HUES6 (cell line): ENCODE data around the gene ZNF460.

ENCODE experiments used
- H3K27ac ChIP-seq: 2 replicates; pipeline ENCODE4 v1.7.0; 2013; ENCODE audit warnings: low read depth, mild to moderate bottlenecking, low read length, inconsistent platforms
- H3K27me3 ChIP-seq: 2 replicates; pipeline ENCODE4 v1.6.1; 2013; ENCODE audit warnings: low read length; ENCODE audit not compliant: control insufficient read depth, insufficient read depth
- H3K36me3 ChIP-seq: 2 replicates; pipeline ENCODE4 v1.6.1; 2013; ENCODE audit warnings: low read length; ENCODE audit not compliant: control insufficient read depth, insufficient read depth
- H3K4me1 ChIP-seq: 2 replicates; pipeline ENCODE4 v1.6.1; 2013; ENCODE audit warnings: low read length; ENCODE audit not compliant: control insufficient read depth, insufficient read depth
- H3K4me3 ChIP-seq: 2 replicates; pipeline ENCODE4 v1.5.1; 2013; ENCODE audit warnings: low read depth, low read length
- H3K9ac ChIP-seq: one replicate; pipeline ENCODE4 v1.6.1; 2013; ENCODE audit warnings: mild to moderate bottlenecking, low read length
- H3K9me3 ChIP-seq: 2 replicates; pipeline ENCODE4 v1.6.1; 2013; ENCODE audit warnings: low read depth, low read length; ENCODE audit not compliant: control insufficient read depth, insufficient read depth

Gene ZNF460

DNA sequence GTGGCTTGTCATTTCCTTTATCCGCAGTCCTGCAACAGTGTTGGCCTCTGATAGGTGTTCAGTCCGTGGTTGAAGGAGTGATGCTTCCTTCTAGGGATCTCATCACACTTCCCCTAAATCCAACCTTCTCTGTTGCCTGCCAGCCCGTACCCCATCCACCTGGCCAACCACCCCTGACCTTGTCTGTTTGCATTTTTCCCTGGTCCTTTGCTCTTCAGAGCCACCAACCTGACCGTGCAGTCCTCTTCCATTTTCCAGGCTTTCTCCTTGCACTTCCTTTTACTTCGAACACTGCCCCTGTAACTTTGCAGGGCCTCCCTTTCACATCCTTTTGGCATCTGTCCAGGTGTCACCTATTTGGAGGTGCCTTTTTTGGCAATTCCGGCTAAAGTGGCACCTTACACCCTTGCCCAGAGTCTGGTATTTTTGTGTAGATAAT, 696 bp downstream of the ZNF460 start:
- Histone ChIP-seq H3K4me1 (peaks cover 12% of the 10 kb centered on the region; the same call in 1 of the 2 replicates), H3K4me3 (peak overlapping the region; percentile 83), H3K9me3 (no peaks in the 10 kb centered on the region), H3K9ac (peak overlapping the region; percentile 97), H3K36me3 (peaks cover 42% of the 10 kb centered on the region), H3K27me3 (no peaks in the 10 kb centered on the region), H3K27ac (peak overlapping the region; percentile 92)

DNA sequence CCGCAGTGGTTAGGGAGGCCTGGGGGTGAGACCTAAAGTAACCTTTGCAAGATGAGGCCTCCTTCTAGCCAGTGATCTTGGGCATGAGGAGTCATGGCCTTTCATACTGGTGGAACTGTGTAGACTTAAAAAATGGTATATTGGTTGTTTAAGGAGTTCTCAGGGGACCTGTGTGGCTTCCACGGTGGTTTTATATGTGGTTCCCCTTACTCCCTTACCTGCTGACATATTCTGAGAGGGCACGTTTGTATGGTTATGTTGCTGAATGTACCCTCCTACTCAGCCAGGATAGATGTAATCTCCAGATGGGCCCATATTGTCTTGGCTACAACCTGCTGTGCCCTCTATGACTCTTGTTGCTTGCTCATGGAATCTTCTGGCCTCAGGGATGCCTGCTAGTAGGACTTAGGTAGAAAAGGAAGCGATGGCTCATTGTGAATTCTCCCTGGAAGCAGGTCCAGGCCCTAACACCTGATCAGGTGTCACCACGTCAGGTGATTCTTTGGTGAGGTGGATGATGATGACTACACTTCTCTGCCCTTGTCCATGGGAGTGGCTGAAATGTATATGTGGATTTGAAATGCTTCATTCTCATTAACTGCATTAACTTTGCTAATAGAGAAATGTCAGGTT, 1.8 kb downstream of the ZNF460 start:
- Histone ChIP-seq H3K9ac (no peak overlapping the region), H3K4me1 (peaks cover 12% of the 10 kb centered on the region; the same call in 1 of the 2 replicates), H3K4me3 (peak overlapping the region; percentile 83), H3K9me3 (no peaks in the 10 kb centered on the region), H3K27me3 (no peaks in the 10 kb centered on the region), H3K36me3 (peaks cover 52% of the 10 kb centered on the region), H3K27ac (no peak overlapping the region)

DNA sequence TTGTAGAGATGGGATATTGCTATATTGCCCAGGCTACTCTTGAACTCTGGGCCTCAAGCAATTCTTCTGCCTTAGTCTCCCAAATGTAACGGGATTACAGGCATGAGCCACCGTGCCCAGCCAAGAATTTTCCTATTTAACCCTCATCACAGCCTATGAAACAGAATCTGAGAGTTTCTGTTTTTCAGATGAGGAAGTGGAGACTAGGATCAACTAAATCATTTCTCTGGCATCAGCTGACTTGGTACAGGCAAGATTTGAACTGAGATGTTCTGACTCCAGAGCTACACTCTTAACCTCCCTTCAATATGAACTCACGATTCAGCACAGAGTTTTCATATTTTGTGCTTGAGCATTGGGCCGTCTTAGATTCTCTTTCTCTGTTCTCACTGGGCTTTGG, 8.1 kb downstream of the ZNF460 start:
- Histone ChIP-seq H3K9me3 (peaks cover 3% of the 10 kb centered on the region; the same call in 1 of the 2 replicates), H3K9ac (no peak overlapping the region), H3K27ac (no peak overlapping the region), H3K4me1 (no peaks in the 10 kb centered on the region), H3K36me3 (peaks cover 95% of the 10 kb centered on the region), H3K4me3 (no peak overlapping the region), H3K27me3 (no peaks in the 10 kb centered on the region)

DNA sequence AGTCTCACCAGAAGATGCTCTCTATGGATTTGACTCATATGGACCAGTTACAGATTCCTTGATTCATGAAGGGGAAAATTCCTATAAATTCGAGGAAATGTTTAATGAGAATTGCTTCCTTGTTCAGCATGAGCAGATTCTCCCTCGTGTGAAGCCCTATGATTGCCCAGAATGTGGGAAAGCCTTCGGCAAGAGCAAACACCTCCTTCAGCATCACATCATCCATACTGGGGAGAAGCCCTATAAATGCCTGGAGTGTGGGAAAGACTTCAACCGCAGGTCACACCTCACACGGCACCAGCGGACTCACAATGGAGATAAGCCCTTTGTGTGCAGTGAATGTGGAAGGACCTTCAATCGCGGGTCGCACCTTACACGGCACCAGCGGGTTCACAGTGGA, 10.7 kb downstream of the ZNF460 start:
- Histone ChIP-seq H3K4me3 (no peak overlapping the region), H3K27me3 (no peaks in the 10 kb centered on the region), H3K36me3 (peaks cover 95% of the 10 kb centered on the region), H3K4me1 (no peaks in the 10 kb centered on the region), H3K9me3 (peaks cover 12% of the 10 kb centered on the region; the same call in 1 of the 2 replicates), H3K9ac (no peak overlapping the region), H3K27ac (no peak overlapping the region)

DNA sequence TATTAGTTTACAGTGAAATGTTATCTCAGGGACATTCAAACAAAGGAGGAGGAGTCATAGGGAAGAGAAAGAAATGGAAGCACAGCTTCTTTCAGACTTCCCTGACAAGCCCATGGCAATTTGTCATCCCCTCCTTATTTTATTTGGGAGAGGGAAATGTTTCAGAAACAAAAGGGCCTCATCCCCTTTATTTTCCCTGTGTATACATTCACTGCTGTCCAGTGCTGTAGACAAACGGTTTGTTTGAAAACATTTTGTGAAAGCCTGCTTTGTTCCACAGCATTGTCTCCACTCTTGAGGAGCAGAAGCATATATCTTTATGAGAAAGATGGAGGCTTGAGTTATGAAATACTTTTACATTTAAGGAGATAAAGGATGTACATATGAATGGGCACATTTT, 12.3 kb downstream of the ZNF460 start:
- no peak overlapping the region for H3K27ac ChIP-seq
- H3K36me3 ChIP-seq, result peaks cover 87% of the 10 kb centered on the region
- no peaks in the 10 kb centered on the region for H3K4me1 ChIP-seq
- H3K27me3 ChIP-seq, result no peaks in the 10 kb centered on the region
- H3K9ac ChIP-seq, result no peak overlapping the region
- peaks cover 12% of the 10 kb centered on the region; the same call in 1 of the 2 replicates for H3K9me3 ChIP-seq
- H3K4me3 ChIP-seq, result no peak overlapping the region

DNA sequence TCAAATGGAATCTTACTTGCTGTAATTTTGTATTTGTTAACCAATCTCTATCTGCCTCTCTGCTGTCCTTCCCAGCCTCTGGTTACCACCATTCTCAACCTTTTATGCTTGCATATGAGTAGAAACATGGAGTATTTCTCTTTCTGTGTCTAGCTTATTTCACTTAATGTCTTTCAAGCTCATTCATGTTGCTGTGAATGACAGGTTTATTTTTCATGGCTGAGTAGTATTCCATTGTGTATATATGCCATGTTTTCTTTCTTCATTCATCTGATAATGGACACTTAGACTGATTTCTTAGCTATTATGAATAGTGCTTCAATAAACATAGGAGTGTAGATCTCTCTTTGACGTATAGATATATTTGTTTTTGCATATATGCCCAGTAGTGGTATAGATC, 13.4 kb downstream of the ZNF460 start:
- Histone ChIP-seq H3K4me1 (no peaks in the 10 kb centered on the region), H3K27ac (no peak overlapping the region), H3K36me3 (peaks cover 81% of the 10 kb centered on the region), H3K27me3 (no peaks in the 10 kb centered on the region), H3K9ac (no peak overlapping the region), H3K4me3 (no peak overlapping the region), H3K9me3 (peaks cover 12% of the 10 kb centered on the region; the same call in 1 of the 2 replicates)

DNA sequence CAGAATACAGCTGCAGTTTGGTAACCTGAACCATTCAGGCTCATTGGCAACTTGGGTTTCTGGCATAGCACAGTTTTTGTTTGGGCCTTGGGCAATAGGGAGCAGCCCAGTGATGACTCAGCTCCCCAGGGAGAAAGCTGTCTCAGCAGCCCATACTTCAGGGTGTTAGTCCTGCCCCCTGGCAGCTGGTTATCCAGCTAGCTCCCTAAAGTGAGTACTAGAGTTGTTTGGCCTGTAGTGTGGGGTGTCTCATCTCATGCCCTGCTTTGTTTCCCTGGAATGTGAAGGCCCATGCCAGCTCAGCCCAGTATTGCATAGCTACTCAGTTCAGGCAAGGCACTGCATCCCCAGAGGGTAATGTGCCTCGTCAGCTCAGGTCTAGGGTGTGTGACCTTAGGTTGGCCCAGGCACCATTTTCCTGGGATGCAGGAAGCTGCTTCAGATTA, 21.8 kb downstream of the ZNF460 start:
- Histone ChIP-seq H3K9ac (no peak overlapping the region), H3K27me3 (no peaks in the 10 kb centered on the region), H3K4me3 (no peak overlapping the region), H3K4me1 (no peaks in the 10 kb centered on the region), H3K9me3 (no peaks in the 10 kb centered on the region), H3K36me3 (peaks cover 34% of the 10 kb centered on the region), H3K27ac (no peak overlapping the region)

DNA sequence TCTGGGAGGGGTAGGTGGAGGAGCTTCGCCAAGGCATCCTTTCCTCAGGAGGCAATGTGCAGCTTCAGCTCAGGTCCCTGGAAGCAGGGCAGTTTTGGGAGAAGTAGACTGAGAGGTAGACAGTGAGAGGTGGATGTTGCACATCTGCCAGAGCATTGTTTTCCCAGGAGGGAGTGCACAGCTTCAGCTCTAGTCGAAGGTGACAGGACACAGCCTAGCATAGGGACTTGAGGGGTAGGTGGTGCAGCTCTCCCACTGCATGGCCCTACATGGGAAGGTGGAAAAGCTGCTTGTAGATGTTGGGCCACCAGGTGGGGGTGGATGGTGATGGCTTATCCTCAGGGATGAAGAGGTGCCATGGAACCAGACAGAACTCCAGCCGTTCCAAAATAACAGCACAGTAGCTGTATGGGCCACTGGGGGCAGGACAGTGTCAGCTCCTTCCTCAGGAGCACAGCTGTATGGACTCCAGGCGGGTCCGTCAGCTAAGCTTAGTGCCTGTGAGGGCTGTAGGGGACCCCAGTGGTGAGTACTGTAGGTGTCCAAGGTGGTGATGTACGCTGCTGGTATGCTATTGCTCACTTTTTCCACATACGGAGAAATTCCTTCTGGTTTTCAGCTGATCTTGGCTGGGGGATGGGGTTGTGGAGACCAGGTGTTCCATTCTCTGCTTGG, 22.6 kb downstream of the ZNF460 start:
- no peak overlapping the region for H3K4me3 ChIP-seq
- H3K27ac ChIP-seq, result no peak overlapping the region
- H3K27me3 ChIP-seq, result no peaks in the 10 kb centered on the region
- no peaks in the 10 kb centered on the region for H3K4me1 ChIP-seq
- H3K9ac ChIP-seq, result no peak overlapping the region
- no peaks in the 10 kb centered on the region for H3K9me3 ChIP-seq
- H3K36me3 ChIP-seq, result peaks cover 32% of the 10 kb centered on the region

DNA sequence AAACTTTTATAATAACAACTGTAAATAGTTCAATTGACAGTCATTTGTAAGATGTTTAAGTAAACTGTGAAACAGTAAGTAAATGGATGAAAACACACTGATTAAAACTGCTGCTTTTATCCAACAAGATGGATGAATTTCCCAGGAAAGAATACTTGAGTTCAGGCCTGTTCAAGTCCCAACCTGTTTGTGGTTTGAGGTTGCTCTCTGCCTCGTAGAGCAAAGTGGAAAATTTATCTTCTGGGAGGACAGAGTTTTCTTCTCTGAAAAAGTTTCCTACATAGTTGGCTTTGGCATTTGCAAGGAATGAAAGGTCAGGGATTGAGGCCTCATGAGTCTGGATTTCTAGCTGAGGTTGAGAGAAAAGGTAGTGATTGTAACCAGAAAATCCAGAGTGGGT, 24.8 kb downstream of the ZNF460 start:
- Histone ChIP-seq H3K4me1 (no peaks in the 10 kb centered on the region), H3K9me3 (0 out of 2 replicates have a peak, but pooled peaks cover 2% of the 10 kb centered on the region), H3K4me3 (no peak overlapping the region), H3K36me3 (peaks cover 26% of the 10 kb centered on the region), H3K27me3 (no peaks in the 10 kb centered on the region), H3K27ac (no peak overlapping the region), H3K9ac (no peak overlapping the region)

DNA sequence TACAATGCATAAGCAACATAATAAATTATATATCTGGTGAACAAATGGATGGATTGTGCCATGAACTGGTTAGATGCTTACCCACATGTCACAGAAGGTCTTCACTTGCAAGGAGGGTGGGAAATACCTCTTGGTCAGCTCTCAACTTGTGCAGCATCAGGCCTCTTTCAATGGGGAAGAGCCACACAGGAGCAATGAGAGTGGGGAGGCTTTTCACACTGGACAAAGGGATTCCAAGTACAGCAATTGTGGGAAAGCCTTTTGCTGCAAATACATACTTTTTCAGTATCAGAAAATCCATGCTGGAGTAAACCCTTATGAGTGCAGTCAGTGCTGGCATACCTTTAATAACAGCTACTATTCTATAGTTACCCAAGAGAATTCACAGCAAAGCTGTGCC, 28.2 kb downstream of the ZNF460 start:
- Histone ChIP-seq H3K27me3 (peaks cover 7% of the 10 kb centered on the region; the same call in 1 of the 2 replicates), H3K36me3 (peaks cover 7% of the 10 kb centered on the region; the same call in 1 of the 2 replicates), H3K9ac (no peak overlapping the region), H3K4me1 (no peaks in the 10 kb centered on the region), H3K4me3 (no peak overlapping the region), H3K27ac (no peak overlapping the region), H3K9me3 (0 out of 2 replicates have a peak, but pooled peaks cover 2% of the 10 kb centered on the region)

DNA sequence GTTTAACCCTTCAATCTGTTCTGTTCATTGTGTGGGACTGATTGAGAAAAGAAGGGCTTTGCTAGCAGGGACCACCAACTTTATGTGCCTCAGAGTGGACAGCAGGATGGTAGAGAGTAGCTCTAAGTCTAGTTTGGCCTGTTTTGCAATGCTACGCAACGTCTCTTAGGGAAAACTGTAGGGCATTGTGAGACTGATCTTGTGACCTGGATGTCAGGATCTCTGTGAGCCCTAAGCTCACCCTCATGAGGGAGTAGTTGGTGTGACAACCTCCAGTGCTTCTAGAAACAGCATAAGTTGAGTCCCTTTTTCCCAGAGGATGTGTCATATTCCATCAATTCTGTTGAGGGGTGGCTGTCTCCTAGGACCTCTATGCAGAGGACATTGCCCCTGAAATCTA, 30.5 kb downstream of the ZNF460 start:
- Histone ChIP-seq H3K27ac (no peak overlapping the region), H3K4me1 (no peaks in the 10 kb centered on the region), H3K9ac (no peak overlapping the region), H3K9me3 (0 out of 2 replicates have a peak, but pooled peaks cover 2% of the 10 kb centered on the region), H3K4me3 (no peak overlapping the region), H3K36me3 (no peaks in the 10 kb centered on the region), H3K27me3 (peaks cover 28% of the 10 kb centered on the region)
